KOPT-K1 (cell line): ENCODE data around the gene UBR1.
"Not testable (repeated sequence)": the region's sequence is repeated elsewhere in the genome, so short reads cannot be mapped to it uniquely, and the experiment has no call there.

Experiments
- H3K27ac ChIP-seq: fragments of 200-600 bp; sonication (generic); 2 replicates; pipeline ENCODE4 v1.5.1; 2016; ENCODE audit warnings: antibody characterized with exemption, mild to moderate bottlenecking, low read depth, low read length; ENCODE audit not compliant: poor library complexity, severe bottlenecking
- H3K36me3 ChIP-seq: fragments of 200-600 bp; sonication (generic); 2 replicates; pipeline ENCODE4 v1.5.1; 2017; ENCODE audit warnings: antibody characterized with exemption, mild to moderate bottlenecking, low read length, moderate library complexity; ENCODE audit not compliant: insufficient read depth
- H3K9me3 ChIP-seq: fragments of 200-600 bp; sonication (generic); 2 replicates; pipeline ENCODE4 v1.5.1; 2017; ENCODE audit warnings: antibody characterized with exemption, low read length, mild to moderate bottlenecking; ENCODE audit not compliant: insufficient read depth, poor library complexity, severe bottlenecking

The UBR1 gene

DNA sequence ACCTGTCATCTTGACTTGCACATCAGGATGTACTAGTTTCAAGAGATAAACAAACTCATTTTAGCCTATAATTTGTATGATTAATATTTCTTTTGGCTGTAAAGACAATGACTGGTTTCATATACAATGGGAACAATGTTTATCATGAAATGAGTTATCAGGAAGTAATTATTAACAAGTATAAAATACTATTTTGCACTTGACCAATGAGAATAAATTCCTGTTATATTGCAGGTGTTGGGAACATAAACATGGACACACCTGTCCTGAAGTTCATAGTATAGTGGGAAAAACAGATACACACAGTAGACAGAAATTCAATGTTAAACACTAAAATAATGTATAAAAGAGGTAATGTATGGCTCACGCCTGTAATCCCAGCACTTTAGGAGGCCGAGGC, 56.9 kb downstream of the UBR1 start:
- no peak overlapping the region for H3K27ac ChIP-seq
- H3K36me3 ChIP-seq: peaks cover 84% of the 10 kb centered on the region
- H3K9me3 ChIP-seq: no peaks in the 10 kb centered on the region

DNA sequence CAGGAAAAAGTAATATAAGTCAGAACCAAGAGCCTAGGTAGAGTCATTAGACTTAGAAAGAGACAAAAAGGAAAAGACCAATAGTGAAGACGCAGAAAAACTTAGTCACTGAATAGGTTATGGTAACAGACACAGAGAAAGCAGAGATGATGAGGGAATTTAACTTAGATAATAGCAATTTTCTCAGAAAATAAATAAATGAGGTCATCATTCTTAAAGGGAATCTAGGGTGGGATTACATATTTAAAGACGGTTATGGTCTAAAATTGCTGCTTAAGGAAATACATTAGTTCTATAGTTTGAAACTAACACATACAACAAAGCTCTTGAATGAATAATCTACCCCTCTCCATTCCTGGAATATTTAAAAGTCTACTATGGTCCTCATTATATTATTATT, 59.4 kb downstream of the UBR1 start:
- H3K27ac ChIP-seq: no peak overlapping the region
- no peaks in the 10 kb centered on the region for H3K9me3 ChIP-seq
- H3K36me3 ChIP-seq: peaks cover 86% of the 10 kb centered on the region

DNA sequence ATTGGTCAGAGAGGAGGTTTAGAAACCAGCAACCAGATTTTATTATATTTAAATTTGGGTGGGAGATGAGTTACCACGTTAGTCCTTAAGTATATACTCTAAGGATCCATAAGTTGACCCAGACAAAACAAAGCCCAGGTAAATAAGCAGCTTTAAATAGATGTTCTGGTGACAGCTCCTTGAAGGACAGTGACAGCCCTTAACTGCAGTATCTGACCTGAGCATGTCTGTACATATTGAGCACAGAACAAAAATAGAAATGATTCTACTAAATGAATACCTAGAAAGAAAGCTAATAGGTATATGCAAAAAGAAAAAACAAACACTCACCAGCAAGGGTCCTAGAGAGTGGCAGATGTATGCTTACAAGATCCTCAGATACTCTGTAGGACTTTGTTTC, 63.0 kb downstream of the UBR1 start:
- H3K27ac ChIP-seq: no peak overlapping the region
- peaks cover 68% of the 10 kb centered on the region for H3K36me3 ChIP-seq
- H3K9me3 ChIP-seq: no peaks in the 10 kb centered on the region

DNA sequence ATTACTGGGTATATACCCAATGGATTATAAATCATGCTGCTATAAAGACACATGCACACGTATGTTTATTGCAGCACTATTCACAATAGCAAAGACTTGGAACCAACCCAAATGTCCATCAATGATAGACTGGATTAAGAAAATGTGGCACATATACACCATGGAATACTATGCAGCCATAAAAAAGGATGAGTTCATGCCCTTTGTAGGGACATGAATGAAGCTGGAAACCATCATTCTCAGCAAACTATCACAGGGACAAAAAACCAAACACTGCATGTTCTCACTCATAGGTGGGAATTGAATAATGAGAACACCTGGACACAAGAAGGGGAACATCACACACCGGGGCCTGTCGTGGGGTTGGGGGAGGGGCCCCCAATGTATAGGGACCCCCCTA, 64.8 kb downstream of the UBR1 start:
- peaks cover 66% of the 10 kb centered on the region for H3K36me3 ChIP-seq
- not testable (repeated sequence) for H3K9me3 ChIP-seq, H3K27ac ChIP-seq

DNA sequence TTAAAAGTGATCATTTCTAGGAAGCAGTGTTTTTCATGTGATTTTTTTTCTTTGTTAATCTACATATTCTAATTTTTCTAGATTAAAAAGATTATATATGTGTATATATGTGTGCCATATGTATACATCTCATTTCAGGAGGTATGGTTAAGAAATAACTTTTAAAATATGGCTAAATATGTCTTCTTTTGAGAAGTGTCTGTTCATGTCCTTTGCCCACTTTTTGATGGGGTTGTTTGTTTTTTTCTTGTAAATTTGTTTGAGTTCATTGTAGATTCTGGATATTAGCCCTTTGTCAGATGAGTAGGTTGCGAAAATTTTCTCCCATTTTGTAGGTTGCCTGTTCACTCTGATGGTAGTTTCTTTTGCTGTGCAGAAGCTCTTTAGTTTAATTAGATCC, 70.6 kb downstream of the UBR1 start:
- not testable (repeated sequence) for H3K9me3 ChIP-seq, H3K27ac ChIP-seq
- peaks cover 67% of the 10 kb centered on the region for H3K36me3 ChIP-seq

DNA sequence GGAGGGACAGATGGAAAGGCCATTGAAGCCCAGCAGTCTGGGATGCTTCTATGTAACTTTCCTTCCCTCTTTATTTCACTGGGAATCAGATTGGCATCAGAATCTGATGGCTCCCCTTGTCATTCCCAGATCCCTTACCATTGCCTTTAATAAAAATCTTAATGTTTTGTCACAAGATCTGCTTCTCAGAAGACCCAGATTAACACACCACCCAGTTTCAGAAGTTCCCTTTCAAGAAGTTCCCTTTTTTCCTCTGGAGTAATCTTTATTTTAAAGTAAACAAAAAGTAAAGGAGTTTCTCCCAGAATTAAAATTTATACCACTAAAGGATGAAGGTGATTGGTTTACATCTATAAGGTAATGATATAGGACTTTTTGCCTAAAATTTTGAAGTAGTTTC, 76.4 kb downstream of the UBR1 start:
- H3K36me3 ChIP-seq: peaks cover 81% of the 10 kb centered on the region
- no peaks in the 10 kb centered on the region for H3K9me3 ChIP-seq

DNA sequence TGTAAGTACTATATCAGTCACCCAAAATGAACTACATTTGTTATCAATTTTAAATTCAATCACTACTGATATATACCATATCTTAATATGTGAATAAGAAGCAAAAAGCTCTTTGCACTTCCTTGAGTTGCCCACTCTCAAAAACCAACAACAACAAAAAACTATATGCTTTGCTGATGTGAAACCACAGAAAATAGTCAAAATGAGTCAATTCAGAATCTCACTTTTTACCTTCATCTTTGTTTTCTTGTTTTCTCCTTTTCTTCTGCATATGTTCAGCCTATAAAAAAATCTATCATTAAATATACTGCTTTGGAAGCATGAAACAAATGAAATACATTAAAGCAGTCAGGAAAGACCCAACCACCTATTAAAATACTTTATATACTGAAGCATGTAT, 80.7 kb downstream of the UBR1 start:
- peaks cover 89% of the 10 kb centered on the region for H3K36me3 ChIP-seq
- H3K9me3 ChIP-seq: no peaks in the 10 kb centered on the region
- no peak overlapping the region for H3K27ac ChIP-seq

More for the DNA sequence above, 76.4 kb downstream of the UBR1 start:
- H3K27ac ChIP-seq: no peak overlapping the region

DNA sequence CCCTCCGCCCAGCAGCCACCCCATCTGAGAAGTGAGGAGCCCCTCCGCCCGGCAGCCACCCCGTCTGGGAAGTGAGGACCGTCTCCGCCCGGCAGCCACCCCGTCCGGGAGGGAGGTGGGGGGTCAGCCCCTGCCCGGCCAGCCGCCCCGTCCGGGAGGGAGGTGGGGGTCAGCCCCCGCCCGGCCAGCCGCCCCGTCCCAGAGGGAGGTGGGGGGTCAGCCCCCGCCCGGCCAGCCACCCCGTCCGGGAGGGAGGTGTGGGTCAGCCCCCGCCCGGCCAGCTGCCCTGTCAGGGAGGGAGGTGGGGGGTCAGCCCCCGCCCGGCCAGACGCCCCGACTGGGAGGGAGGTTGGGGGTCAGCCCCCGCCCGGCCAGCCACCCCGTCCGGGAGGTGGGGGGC, 91.2 kb downstream of the UBR1 start:
- not testable (repeated sequence) for H3K9me3 ChIP-seq, H3K27ac ChIP-seq
- peaks cover 46% of the 10 kb centered on the region for H3K36me3 ChIP-seq

DNA sequence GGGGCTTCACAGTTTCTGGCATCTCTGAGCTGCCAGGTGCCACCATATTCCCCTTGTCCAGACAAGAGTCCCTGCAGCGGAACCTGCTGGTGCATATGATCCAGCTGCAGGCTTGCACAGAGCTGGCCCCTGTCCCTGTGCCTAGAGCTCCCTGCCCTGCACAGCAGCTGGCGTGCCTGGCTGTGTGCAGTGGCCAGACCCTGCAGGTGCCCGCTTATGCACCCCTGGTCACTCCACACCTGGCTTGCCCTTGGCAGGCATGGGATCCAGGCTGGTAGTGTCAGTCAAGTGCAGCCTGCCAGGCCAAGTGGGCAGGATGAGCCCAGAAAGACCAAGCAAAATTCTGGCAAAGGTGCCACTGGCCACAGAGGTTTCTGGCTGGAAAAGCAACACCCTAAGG, 96.6 kb downstream of the UBR1 start:
- H3K36me3 ChIP-seq: peaks cover 65% of the 10 kb centered on the region
- no peak overlapping the region for H3K27ac ChIP-seq
- peaks cover 34% of the 10 kb centered on the region for H3K9me3 ChIP-seq

DNA sequence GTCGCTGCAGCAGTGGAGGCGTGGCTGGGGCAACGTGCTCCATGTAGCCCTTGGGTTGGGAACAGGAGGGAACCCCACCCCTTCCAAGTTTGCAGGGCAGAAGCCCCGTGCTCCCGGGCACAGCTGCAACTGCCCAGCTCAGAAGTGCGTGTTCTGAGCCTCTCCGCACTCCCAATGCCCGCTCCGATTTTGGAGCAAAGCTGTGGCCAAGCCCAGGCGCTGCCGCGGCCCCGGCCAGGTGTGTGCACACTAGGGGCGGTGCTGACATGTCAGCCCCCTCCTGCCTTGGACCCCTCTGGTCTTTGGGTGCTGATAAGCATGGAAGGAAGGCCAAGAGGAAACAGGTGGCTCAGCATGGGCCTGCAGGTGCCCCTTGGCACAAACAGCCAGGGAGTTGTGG, 97.7 kb downstream of the UBR1 start:
- Histone ChIP-seq H3K36me3 (peaks cover 69% of the 10 kb centered on the region), H3K9me3 (peaks cover 34% of the 10 kb centered on the region), H3K27ac (no peak overlapping the region)

DNA sequence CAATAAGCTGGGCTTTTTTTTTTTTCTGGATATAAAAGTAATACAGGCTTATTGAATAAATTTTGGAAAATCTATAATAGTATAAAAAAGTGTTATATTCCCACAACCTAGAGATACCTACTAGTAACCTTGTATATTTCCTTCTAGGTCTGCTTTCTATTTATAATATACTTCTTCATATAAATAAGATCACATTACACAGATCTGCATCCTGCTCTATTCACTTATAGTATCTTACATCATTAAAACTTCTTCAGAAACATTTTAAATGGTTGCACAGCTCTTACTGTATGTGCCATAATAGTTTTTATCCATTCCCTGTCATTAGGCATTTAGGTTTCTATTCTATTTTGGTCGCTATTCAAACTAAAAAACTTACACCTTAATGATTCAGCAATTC, 98.3 kb downstream of the UBR1 start:
- Histone ChIP-seq H3K36me3 (peaks cover 71% of the 10 kb centered on the region), H3K9me3 (peaks cover 34% of the 10 kb centered on the region), H3K27ac (no peak overlapping the region)

DNA sequence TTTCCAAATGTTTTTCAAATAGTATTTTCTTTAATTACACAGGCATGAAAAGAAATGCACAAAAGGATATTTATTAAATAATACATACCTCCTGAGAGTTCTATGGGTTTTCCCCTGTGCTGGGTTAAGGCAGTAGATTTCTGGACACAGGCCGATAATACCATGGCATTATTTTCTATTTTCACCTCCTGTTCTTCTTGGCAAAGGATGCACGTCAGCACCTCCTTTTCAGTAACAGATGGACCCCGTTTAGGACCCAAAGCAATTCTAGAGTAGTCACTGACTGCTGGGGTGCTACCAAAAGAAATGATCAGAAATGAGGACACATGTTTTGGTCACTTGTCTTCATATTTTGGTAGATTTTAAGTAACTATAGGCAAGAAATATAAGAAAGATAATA, 98.8 kb downstream of the UBR1 start:
- Histone ChIP-seq H3K27ac (no peak overlapping the region), H3K36me3 (peaks cover 68% of the 10 kb centered on the region)

DNA sequence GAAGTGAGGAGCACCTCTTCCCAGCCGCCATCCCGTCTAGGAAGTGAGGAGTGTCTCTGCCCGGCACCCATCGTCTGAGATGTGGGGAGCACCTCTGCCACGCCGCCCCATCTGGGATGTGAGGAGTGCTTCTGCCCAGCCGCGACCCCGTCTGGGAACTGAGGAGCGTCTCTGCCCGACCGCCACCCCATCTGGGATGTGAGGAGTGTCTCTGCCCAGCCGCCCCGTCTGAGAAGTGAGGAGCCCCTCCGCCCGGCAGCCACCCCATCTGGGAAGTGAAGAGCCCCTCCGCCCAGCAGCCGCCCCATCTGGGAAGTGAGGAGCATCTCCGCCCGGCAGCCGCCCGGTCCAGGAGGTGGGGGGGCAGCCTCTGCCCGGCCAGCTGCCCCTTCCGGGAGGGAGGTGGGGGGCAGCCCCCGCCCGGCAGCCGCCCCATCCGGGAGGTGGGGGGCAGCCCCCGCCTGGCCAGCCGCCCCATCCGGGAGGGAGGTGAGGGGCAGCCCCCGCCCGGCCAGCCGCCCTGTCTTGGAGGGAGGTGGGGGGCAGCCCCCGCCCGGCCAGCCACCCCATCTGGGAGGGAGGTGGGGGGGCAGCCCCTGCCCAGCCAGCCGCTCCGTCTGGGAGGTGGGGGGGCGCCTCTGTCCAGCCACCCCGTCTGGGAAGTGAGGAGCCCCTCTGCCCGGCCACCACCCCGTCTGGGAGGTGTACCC, 100.8 kb downstream of the UBR1 start:
- Histone ChIP-seq H3K36me3 (peaks cover 49% of the 10 kb centered on the region), H3K9me3 (peaks cover 34% of the 10 kb centered on the region)
- H3K27ac ChIP-seq: not testable (repeated sequence)

More for the DNA sequence above, 98.8 kb downstream of the UBR1 start:
- peaks cover 34% of the 10 kb centered on the region for H3K9me3 ChIP-seq

DNA sequence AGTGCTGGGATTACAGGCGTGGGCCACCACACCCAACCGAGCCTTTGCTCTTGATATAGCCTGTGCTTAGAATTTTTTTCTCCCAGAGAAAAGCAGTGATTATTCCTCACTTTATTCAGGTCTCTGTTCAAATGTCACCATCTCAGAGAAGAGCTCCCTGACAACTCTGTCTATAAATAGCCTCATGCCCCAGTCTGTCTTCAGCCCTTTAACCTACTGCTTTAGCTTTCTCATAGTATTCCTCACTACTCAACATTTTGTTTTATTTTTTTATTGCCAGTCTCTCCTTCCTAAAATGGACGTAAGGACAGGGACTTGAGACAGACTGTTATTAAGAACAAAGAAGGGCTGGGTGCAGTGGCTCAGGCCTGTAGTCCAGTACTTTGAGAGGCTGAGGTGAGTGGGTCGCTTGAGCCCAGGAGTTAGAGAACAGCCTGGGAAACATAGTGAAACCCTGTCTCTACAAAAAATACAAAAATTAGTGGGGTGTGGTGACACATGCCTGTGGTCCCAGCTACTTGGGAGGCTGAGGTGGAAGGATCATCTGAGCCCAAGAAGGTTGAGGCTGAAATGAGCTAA, 106.5 kb downstream of the UBR1 start:
- Histone ChIP-seq H3K9me3 (no peaks in the 10 kb centered on the region), H3K27ac (no peak overlapping the region), H3K36me3 (peaks cover 40% of the 10 kb centered on the region)

DNA sequence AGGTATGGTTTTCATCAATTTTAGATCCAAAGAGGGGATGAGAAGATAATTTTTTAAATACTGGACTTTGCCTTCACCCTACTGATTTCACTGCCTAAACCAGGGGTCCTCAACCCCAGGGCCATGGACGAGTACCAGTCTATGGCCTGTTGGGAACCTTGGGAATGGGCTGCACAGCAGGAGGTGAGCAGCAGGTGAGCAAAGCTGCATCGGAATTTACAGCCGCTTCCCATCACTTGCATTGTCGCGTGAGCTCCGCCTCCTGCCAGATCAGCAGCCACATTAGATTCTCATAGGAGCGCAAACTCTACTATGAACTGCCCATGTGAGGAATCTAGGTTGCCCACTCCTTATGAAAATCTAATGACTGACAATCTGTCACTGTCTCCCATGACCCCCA, 109.0 kb downstream of the UBR1 start:
- Histone ChIP-seq H3K9me3 (no peaks in the 10 kb centered on the region), H3K27ac (no peak overlapping the region), H3K36me3 (peaks cover 46% of the 10 kb centered on the region)

DNA sequence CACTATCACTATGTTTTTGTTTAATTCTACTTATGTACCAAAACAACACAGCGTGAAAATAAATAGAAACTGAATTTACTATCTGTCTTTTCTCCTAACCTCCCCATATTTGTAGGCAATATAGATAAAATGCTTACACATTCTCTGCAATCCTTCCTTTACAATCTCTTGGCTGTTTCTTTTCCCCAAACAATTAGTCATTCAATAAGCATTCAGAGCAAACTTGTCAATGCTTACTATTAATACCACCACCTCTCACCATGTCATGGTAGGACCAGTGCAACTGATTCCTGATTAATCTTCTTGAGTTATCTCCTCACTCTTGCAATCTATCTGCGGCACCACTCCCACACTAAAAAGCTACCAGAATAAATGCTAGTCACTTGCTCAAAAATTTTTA, 111.3 kb downstream of the UBR1 start:
- Histone ChIP-seq H3K9me3 (no peaks in the 10 kb centered on the region), H3K27ac (no peak overlapping the region), H3K36me3 (peaks cover 46% of the 10 kb centered on the region)
